HCT116 (cell line): Measurements from ENCODE around the gene IGSF6. TPM values are rescaled to one million over a fixed set of nuclear protein-coding genes. Genes with fewer than 3 reads are reported as not detected.

Experiments
- ATAC-seq: fragments of 200-7000 bp; cut with Tn5 transposase; 2 replicates; pipeline ENCODE4 v1.9.1; 2020; ENCODE audit warnings: mild to moderate bottlenecking, moderate library complexity
- BruUV-seq: library from RNA; stranded (reverse); fragments of 400-500 nt; replicated peaks from 2 replicates; lab custom pipeline; 2021; lab: Mats Ljungman, UMichigan
- CTCF ChIA-PET: fragments of 300-600 bp; sonication (Branson Sonifier 250); formaldehyde crosslinking; loops from one replicate; lab custom pipeline; 2021; ENCODE audit warnings: antibody characterized with exemption; lab: Charles Lee
- POLR2A ChIA-PET: fragments of 300-600, 350-600 bp; sonication (Branson Sonifier 250); formaldehyde crosslinking; loops from one replicate; lab custom pipeline; 2021; ENCODE audit warnings: antibody characterized with exemption; lab: Charles Lee
- RAD21 ChIA-PET, 2 experiments: fragments of 300-600 bp; sonication (Branson Sonifier 250); formaldehyde crosslinking; loops; one replicate each; lab custom pipeline; 2023; ENCODE audit warnings: low total read pairs in 2 of 2; ENCODE audit not compliant: uncharacterized antibody in 2 of 2, unreplicated experiment in 2 of 2, low non-redundant PET in 1 of 2; lab: Charles Lee
- DNase-seq: peaks from one replicate; pipeline ENCODE4 v3.0.0-alpha.2; 2010; ENCODE audit warnings: low read depth, low spot score
- H2AFZ ChIP-seq: fragments of 200-600 bp; shearing (Covaris generic), sonication (generic); 2 replicates; pipeline ENCODE4 v1.6.1; 2017; ENCODE audit warnings: low read depth, mixed run types, mixed read lengths, antibody characterized with exemption, low read length; ENCODE audit not compliant: poor library complexity, severe bottlenecking
- H3K27ac ChIP-seq: 2 replicates; pipeline ENCODE4 v1.5.1; 2012; ENCODE audit warnings: low read depth, low read length
- H3K27me3 ChIP-seq: fragments of 200-600 bp; sonication (generic); 2 replicates; pipeline ENCODE4 v1.6.1; 2016; ENCODE audit warnings: mixed run types, low read length, mixed read lengths; ENCODE audit not compliant: insufficient read depth
- H3K36me3 ChIP-seq, 2 experiments: fragments of 200-500 bp in 1 of 2; fragments of 200-600 bp in 1 of 2; sonication (Bioruptor generic) in 1 of 2; sonication (generic) in 1 of 2; 2 replicates each; pipeline versions ENCODE4 v1.5.1 to v1.6.1; 2014 to 2016; ENCODE audit warnings: low read length in 2 of 2, inconsistent platforms in 1 of 2, mixed read lengths in 1 of 2, mixed run types in 1 of 2; ENCODE audit not compliant: insufficient read depth in 2 of 2, control insufficient read depth in 1 of 2
- H3K4me1 ChIP-seq, 2 experiments: fragments of 200-600 bp in 1 of 2; sonication (generic) in 1 of 2; 2 replicates each; pipeline versions ENCODE4 v1.5.1 to v1.6.1; 2012 to 2017; ENCODE audit warnings: low read length in 2 of 2, inconsistent platforms in 1 of 2, mild to moderate bottlenecking in 1 of 2, mixed read lengths in 1 of 2, mixed run types in 1 of 2, moderate library complexity in 1 of 2; ENCODE audit not compliant: insufficient read depth in 2 of 2, control insufficient read depth in 1 of 2
- H3K4me2 ChIP-seq: fragments of 200-600 bp; sonication (generic); 2 replicates; pipeline ENCODE4 v1.6.1; 2017; ENCODE audit warnings: mixed run types, low read length, mixed read lengths
- H3K4me3 ChIP-seq, 2 experiments: fragments of 200-600 bp in 1 of 2; sonication (generic) in 1 of 2; replicated peaks in 1 of 2; 2 replicates each; pipeline ENCODE4 v1.5.1; 2011 to 2016; ENCODE audit warnings: low read length in 2 of 2, control low read depth in 1 of 2, low read depth in 1 of 2, mild to moderate bottlenecking in 1 of 2, mixed read lengths in 1 of 2, mixed run types in 1 of 2
- H3K79me2 ChIP-seq: fragments of 200-600 bp; sonication (generic); 2 replicates; pipeline ENCODE4 v1.6.1; 2017; ENCODE audit warnings: mild to moderate bottlenecking, mixed run types, low read length, moderate library complexity, mixed read lengths; ENCODE audit not compliant: insufficient read depth
- H3K9ac ChIP-seq: fragments of 200-600 bp; sonication (generic); 2 replicates; pipeline ENCODE4 v1.6.1; 2016; ENCODE audit warnings: low read length, mixed read lengths
- H3K9me2 ChIP-seq: fragments of 200-600 bp; sonication (generic), shearing (Covaris generic); 2 replicates; pipeline ENCODE4 v1.6.1; 2017; ENCODE audit warnings: mixed run types, mild to moderate bottlenecking, moderate library complexity; ENCODE audit not compliant: insufficient read depth
- H3K9me3 ChIP-seq, 2 experiments: fragments of 200-500 bp in 1 of 2; fragments of 200-600 bp in 1 of 2; sonication (Bioruptor generic) in 1 of 2; sonication (generic) in 1 of 2; 2 replicates each; pipeline ENCODE4 v1.6.1; 2014 to 2017; ENCODE audit warnings: low read length in 2 of 2, mixed read lengths in 2 of 2, inconsistent platforms in 1 of 2, low read depth in 1 of 2, mild to moderate bottlenecking in 1 of 2, mixed run types in 1 of 2, moderate library complexity in 1 of 2; ENCODE audit not compliant: control insufficient read depth in 1 of 2, insufficient read depth in 1 of 2
- H4K20me1 ChIP-seq: fragments of 200-600 bp; sonication (generic), shearing (Covaris generic); 2 replicates; pipeline ENCODE4 v1.6.1; 2017; ENCODE audit warnings: mixed run types, mild to moderate bottlenecking, moderate library complexity; ENCODE audit not compliant: insufficient read depth
- CEBPB ChIP-seq: IDR thresholded peaks from 2 replicates; pipeline ENCODE4 v1.6.1; 2012; ENCODE audit warnings: low read depth
- EGR1 ChIP-seq: IDR thresholded peaks from 2 replicates; pipeline ENCODE4 v1.6.1; 2012; ENCODE audit warnings: low read depth
- POLR2A ChIP-seq: IDR thresholded peaks from 2 replicates; pipeline ENCODE4 v1.7.0; 2011; ENCODE audit warnings: borderline replicate concordance; ENCODE audit not compliant: insufficient read depth, insufficient read length; ENCODE audit errors: extremely low read depth
- RAD21 ChIP-seq: IDR thresholded peaks from 2 replicates; pipeline ENCODE4 v1.6.1; 2012; ENCODE audit warnings: low read depth, mild to moderate bottlenecking
- SIN3A ChIP-seq: IDR thresholded peaks from 2 replicates; pipeline ENCODE4 v1.6.1; 2012; ENCODE audit warnings: low read depth
- YY1 ChIP-seq: IDR thresholded peaks from 2 replicates; pipeline ENCODE4 v1.6.1; 2011; ENCODE audit warnings: low read length, low read depth, moderate library complexity, mild to moderate bottlenecking; ENCODE audit not compliant: insufficient replicate concordance; ENCODE audit errors: extremely low read depth
- ZNF274 ChIP-seq: fragments of 200-500 bp; sonication (Bioruptor generic); IDR thresholded peaks from 2 replicates; pipeline ENCODE4 v1.6.1; 2014; ENCODE audit warnings: mild to moderate bottlenecking, low read depth, low read length, inconsistent platforms
- intact Hi-C: fragments of 100-400 bp; cut with micrococcal nuclease; formaldehyde crosslinking; loops from 2 replicates; pipeline ENCODE4 v1.10.0; 2022
- total RNA-seq: library from RNA; stranded (reverse); gene quantifications from one replicate; pipeline ENCODE4 v1.2.1, GENCODE V29; 2021; ENCODE audit not compliant: unreplicated experiment
- TF ChIP-seq, protein P1 (sequence below): IDR thresholded peaks from 2 replicates; pipeline ENCODE4 v1.6.1; 2011; ENCODE audit warnings: mild to moderate bottlenecking, low read length, moderate library complexity; ENCODE audit not compliant: insufficient replicate concordance; ENCODE audit errors: extremely low read depth
- TF ChIP-seq, protein P2 (sequence below): IDR thresholded peaks from 2 replicates; pipeline ENCODE4 v1.6.1; 2012
- TF ChIP-seq, protein P3 (sequence below), 3 experiments: fragments of 200-600 bp in 1 of 3; sonication (generic) in 1 of 3; IDR thresholded peaks in 2 of 3; conservative IDR thresholded peaks in 1 of 3; 2 replicates each; pipeline ENCODE4 v1.5.1; 2012 to 2017; ENCODE audit warnings: low read depth in 2 of 3, low read length in 2 of 3, antibody characterized with exemption in 1 of 3, borderline replicate concordance in 1 of 3, control low read depth in 1 of 3, mild to moderate bottlenecking in 1 of 3, mixed read lengths in 1 of 3, mixed run types in 1 of 3, moderate library complexity in 1 of 3; ENCODE audit not compliant: insufficient read depth in 1 of 3

Gene IGSF6
- total RNA-seq, 1 experiment from 2014 or later, result not detected

DNA sequence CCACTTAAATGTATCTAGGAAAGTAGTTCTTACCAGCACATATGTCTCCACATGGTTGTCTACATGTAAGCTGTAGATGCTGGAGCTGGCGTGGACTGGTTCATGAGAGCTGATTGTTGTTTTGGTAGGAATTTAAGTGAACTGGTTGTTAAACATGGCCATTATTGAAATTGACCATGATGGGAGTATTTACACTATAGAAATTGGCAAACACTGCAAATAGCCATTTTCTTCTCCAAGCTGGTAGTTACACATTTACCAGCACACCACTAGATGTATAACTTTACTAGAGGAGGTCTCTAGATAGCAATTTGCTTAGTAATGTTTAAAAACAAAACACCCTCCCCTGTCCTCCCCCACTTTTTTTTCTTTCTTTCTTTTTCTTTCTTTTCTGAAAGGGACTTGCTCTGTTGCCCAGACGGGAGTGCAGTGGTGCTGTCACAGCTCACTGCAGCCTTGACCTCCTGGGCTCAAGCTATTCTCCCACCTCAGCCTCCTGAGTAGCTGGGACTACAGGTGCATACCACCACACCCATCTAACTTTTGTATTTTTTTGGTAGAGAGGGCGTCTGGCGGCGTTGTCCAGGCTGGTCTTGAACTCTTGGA, 24.2 kb downstream of the IGSF6 start:
- no peak overlapping the region for H3K4me2 ChIP-seq
- ChIA-PET POLR2A (no interaction called here), RAD21 (no interaction called here)
- no TSS peak for BruUV-seq
- no peak for DNase-seq
- no peaks in the 10 kb centered on the region for H4K20me1 ChIP-seq
- H3K4me1 ChIP-seq, result peaks cover 9 to 11% of the 10 kb centered on the region in 2 experiments; a peak in 3 of 4 replicates
- TF ChIP-seq EGR1 (no peak), CEBPB (no peak), POLR2A (no peak), SIN3A (no peak), RAD21 (no peak), YY1 (no peak), ZNF274 (no peak)
- TF ChIP-seq, protein P1, sequence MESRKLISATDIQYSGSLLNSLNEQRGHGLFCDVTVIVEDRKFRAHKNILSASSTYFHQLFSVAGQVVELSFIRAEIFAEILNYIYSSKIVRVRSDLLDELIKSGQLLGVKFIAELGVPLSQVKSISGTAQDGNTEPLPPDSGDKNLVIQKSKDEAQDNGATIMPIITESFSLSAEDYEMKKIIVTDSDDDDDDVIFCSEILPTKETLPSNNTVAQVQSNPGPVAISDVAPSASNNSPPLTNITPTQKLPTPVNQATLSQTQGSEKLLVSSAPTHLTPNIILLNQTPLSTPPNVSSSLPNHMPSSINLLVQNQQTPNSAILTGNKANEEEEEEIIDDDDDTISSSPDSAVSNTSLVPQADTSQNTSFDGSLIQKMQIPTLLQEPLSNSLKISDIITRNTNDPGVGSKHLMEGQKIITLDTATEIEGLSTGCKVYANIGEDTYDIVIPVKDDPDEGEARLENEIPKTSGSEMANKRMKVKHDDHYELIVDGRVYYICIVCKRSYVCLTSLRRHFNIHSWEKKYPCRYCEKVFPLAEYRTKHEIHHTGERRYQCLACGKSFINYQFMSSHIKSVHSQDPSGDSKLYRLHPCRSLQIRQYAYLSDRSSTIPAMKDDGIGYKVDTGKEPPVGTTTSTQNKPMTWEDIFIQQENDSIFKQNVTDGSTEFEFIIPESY, result no peak
- TF ChIP-seq, protein P2, sequence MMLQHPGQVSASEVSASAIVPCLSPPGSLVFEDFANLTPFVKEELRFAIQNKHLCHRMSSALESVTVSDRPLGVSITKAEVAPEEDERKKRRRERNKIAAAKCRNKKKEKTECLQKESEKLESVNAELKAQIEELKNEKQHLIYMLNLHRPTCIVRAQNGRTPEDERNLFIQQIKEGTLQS, result no peak
- TF ChIP-seq, protein P3, sequence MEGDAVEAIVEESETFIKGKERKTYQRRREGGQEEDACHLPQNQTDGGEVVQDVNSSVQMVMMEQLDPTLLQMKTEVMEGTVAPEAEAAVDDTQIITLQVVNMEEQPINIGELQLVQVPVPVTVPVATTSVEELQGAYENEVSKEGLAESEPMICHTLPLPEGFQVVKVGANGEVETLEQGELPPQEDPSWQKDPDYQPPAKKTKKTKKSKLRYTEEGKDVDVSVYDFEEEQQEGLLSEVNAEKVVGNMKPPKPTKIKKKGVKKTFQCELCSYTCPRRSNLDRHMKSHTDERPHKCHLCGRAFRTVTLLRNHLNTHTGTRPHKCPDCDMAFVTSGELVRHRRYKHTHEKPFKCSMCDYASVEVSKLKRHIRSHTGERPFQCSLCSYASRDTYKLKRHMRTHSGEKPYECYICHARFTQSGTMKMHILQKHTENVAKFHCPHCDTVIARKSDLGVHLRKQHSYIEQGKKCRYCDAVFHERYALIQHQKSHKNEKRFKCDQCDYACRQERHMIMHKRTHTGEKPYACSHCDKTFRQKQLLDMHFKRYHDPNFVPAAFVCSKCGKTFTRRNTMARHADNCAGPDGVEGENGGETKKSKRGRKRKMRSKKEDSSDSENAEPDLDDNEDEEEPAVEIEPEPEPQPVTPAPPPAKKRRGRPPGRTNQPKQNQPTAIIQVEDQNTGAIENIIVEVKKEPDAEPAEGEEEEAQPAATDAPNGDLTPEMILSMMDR (IDR thresholded peaks at IDR 0.05 in 2 of 3, conservative IDR thresholded peaks at IDR 0.05 in 1 of 3; ENCODE audit: borderline replicate concordance in 1 of 3, insufficient read depth in 1 of 3, low read depth in 2 of 3, low read length in 2 of 3), result no peak
- TF ChIP-seq, all 23 proteins: peak for 0
- H2AFZ ChIP-seq, result no peak overlapping the region
- H3K27me3 ChIP-seq, result no peaks in the 10 kb centered on the region
- no peak overlapping the region for H3K9ac ChIP-seq
- H3K4me3 ChIP-seq, result no peak overlapping the region
- intact Hi-C loops, result no loop called here
- no peak for ATAC-seq
- no peaks in the 10 kb centered on the region for H3K9me2 ChIP-seq
- 0 out of 4 replicates have a peak, but pooled peaks cover 0 to 3% of the 10 kb centered on the region in 2 experiments for H3K36me3 ChIP-seq
- H3K27ac ChIP-seq, result no peak overlapping the region
- no peaks in the 10 kb centered on the region for H3K79me2 ChIP-seq
- H3K9me3 ChIP-seq, result no peaks in the 10 kb centered on the region
- CTCF ChIA-PET, result no interaction called here
